ENCODE measurements around the gene CFAP45. TPM values are rescaled to one million over a fixed set of nuclear protein-coding genes. Genes with fewer than 3 reads are reported as not detected.

CFAP45 gene
- total RNA-seq, 2 experiments from 2014 or later = 1.0 to 1.3 TPM

DNA sequence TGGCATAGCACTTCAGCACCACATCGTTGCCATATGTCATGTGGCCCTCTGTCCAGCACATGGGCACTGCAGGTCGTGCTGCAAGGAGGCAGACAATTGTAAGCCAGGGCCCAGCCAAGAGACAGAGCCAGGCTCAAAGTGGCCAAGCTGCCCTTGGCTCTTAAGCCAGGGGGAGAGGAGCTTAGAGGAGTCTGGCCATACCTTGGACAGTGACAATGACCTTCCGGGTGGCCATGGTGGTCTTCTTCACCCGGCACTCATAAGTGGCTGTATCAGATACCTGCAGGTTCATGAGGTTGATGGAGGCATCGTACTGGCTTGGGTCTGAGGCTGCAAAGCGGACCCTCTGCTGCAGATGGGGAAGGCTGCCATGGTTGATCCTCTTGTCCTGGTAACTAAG is 42.1 kb downstream of the CFAP45 start:
- no peak overlapping the region for H3K27ac Mint-ChIP-seq
- H3K27me3 Mint-ChIP-seq = no peaks in the 10 kb centered on the region
- ChIA-PET POLR2A (no interaction called here), CTCF (interaction anchor here (0.8 kb wide), 1 partner anchor 37 kb away, joined by 3 read pairs; no protein-coding TSS in a partner anchor)
- DNase-seq = no peak
- no peak overlapping the region for H3K4me3 Mint-ChIP-seq
- no peaks in the 10 kb centered on the region for H3K9me3 Mint-ChIP-seq
- H3K4me1 Mint-ChIP-seq = peaks cover 10% of the 10 kb centered on the region
- H3K36me3 Mint-ChIP-seq (ENCODE audit: low read depth) = no peaks in the 10 kb centered on the region

DNA sequence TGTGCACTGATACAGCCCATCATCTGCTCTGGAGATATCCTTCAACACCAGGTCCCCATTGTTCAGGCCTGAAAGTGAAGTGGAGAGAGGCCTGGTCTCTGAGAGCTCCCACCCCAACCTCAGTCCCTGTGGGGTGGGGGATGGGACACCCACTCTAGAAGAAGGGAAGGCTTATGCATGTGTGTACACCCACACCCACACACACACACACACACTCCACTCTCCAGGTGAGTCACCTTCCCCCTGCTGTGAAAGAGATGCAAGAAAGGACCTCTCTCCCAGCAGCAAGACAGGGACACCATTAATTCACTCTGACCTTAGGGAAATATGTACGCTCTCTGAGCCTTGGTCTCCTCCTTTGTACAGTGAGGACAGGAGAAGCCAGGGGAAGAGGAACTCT is 43.4 kb downstream of the CFAP45 start:
- H3K4me3 Mint-ChIP-seq = peak overlapping the region; percentile 6
- DNase-seq = no peak
- no peaks in the 10 kb centered on the region for H3K9me3 Mint-ChIP-seq
- H3K4me1 Mint-ChIP-seq = peaks cover 10% of the 10 kb centered on the region
- H3K27ac Mint-ChIP-seq = no peak overlapping the region
- CTCF ChIA-PET = interaction anchor here (1.1 to 1.3 kb wide), 2 partner anchors 32 to 58 kb away, joined by 3 to 5 read pairs; no protein-coding TSS in a partner anchor
- POLR2A ChIA-PET = no interaction called here
- H3K36me3 Mint-ChIP-seq (ENCODE audit: low read depth) = no peaks in the 10 kb centered on the region
- no peaks in the 10 kb centered on the region for H3K27me3 Mint-ChIP-seq

DNA sequence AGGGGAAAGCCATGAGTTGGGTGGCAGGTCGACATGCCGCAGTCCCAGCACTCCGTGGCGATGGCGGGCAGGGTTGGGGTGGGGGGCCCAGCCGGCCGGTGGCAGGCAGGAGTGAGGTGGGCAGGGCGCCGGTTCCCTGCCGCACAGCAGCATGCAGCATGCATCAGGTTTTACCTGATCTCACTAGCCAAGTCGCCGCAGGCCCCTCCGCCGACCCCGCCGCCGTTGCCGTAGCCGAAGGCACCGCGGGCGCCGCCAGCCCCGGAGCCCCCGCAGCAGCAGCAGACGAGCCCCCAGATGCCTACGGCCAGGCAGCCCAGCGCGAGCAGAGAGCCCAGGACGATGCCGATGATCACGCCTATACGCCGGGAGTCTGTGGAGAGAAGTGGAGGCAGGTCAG is 44.3 kb downstream of the CFAP45 start:
- no peaks in the 10 kb centered on the region for H3K27me3 Mint-ChIP-seq
- H3K36me3 Mint-ChIP-seq (ENCODE audit: low read depth) = no peaks in the 10 kb centered on the region
- peaks cover 10% of the 10 kb centered on the region for H3K4me1 Mint-ChIP-seq
- no peak overlapping the region for H3K27ac Mint-ChIP-seq
- CTCF ChIA-PET = no interaction called here
- no peaks in the 10 kb centered on the region for H3K9me3 Mint-ChIP-seq
- DNase-seq = no peak
- peak overlapping the region; percentile 78 for H3K4me3 Mint-ChIP-seq
- POLR2A ChIA-PET = no interaction called here

DNA sequence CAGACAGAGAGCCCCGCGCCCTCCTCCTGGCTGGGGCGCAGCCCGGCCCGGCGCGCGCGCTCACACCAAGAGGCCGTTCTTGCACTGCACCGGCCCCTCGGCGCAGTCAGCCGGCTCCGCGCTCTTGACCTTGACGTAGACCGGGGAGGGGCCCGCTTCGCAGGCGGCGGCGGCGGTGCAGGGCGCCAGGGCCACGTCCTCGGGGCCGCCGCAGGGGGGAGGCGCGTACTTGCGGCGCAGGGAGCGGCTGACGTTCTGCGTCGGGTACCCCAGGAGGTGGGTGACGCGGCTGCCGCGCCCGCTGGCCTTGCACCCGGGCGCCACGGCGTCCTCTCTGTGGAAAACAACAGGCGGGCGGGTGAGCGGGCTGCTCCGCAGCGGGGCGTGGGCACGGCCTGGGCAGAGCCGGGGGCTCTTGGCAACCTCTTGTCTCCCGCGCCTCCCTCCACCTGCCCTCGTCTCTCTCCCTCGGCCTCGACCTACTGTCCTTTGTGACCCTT is 45.2 kb downstream of the CFAP45 start:
- ChIA-PET POLR2A (interaction anchor here (1.3 to 1.5 kb wide), 3 partner anchors 13 to 55 kb away, joined by 3 to 5 read pairs (median 4); partner anchors contain the start of gene SLAMF8), CTCF (interaction anchor here (1.1 to 4.5 kb wide), 2 partner anchors 35 to 56 kb away, joined by 5 to 21 read pairs; no protein-coding TSS in a partner anchor)

DNA sequence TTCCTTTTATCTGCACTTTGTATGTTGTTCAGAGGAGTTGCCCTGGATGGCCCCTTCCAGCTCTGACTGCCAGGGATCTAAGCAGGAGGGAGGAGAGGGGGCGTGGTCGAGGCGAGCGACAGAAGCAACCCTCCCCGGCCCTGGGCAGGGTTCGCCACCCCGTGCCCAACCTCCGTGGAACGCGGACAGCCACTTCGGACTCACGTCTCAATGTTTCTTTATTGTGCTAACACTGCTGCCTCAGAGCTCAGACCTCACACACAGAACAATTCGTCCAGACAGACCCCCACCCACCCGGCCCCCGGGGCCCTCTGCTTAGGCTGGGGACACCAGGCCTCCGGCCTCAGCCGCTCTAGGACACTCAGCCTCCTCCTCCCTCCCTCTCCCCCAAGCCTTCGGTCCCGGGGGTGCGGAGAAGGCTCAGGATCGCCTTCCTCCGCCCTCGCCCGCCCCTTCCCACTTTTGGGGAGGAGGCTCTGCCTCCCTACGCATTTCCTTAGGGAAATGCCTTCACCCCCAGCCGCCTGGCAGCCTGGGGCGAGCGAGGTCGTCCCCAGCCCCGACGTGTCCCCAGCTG is 45.8 kb downstream of the CFAP45 start:
- no peak for DNase-seq
- H3K36me3 Mint-ChIP-seq (ENCODE audit: low read depth) = no peaks in the 10 kb centered on the region
- H3K27me3 Mint-ChIP-seq = no peaks in the 10 kb centered on the region
- H3K4me3 Mint-ChIP-seq = peak overlapping the region; percentile 68
- no peaks in the 10 kb centered on the region for H3K9me3 Mint-ChIP-seq
- H3K4me1 Mint-ChIP-seq = peaks cover 10% of the 10 kb centered on the region
- CTCF ChIA-PET = interaction anchor here (0.8 to 4.5 kb wide), 5 partner anchors 10 to 64 kb away, joined by 3 to 21 read pairs (median 5); partner anchors contain the start of gene SLAMF8
- H3K27ac Mint-ChIP-seq = no peak overlapping the region
- POLR2A ChIA-PET = interaction anchor here (1.1 to 1.5 kb wide), 7 partner anchors 13 to 68 kb away, joined by 3 to 7 read pairs (median 4); partner anchors contain the start of gene SLAMF8

More for the DNA sequence above, 45.2 kb downstream of the CFAP45 start:
- Mint-ChIP-seq H3K9me3 (no peaks in the 10 kb centered on the region), H3K36me3 (ENCODE audit: low read depth) (no peaks in the 10 kb centered on the region), H3K27ac (peak overlapping the region; percentile 27), H3K27me3 (no peaks in the 10 kb centered on the region), H3K4me3 (peak overlapping the region; percentile 78), H3K4me1 (peaks cover 10% of the 10 kb centered on the region)
- DNase-seq = peak; percentile 82

DNA sequence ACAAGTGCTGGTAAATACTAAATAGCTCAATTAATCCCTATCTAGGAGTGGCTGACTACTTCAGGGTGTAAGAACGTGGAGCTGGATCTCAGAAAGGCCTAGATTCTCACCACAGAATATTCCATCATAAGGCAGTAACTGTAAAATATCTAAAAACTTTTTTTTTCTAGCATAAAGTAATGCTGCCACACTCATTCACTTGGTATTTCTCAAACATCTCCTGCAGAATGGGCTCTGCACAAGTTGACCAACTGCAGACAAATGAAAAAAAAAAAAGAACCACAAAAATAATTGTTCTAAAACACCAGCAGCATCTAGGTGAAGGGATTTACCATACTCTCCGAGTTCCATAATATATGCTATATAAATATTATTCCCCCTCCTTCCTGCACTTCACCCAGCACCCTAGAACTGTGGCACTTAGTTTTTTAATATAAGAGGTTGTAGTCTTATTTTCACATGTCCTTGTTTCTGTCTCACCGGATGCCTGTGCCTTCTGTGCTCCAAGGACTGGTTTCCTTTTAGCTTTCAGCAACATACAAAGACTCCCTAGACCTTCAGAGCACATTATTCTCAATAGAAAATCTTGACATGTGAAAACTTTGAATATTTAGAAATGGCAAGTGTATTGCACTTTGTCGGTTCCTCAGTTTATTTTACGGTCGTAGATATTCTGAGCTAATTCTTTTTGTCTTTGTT is 46.4 kb downstream of the CFAP45 start:
- Mint-ChIP-seq H3K27ac (no peak overlapping the region), H3K9me3 (no peaks in the 10 kb centered on the region), H3K27me3 (no peaks in the 10 kb centered on the region), H3K4me1 (peaks cover 10% of the 10 kb centered on the region), H3K36me3 (ENCODE audit: low read depth) (no peaks in the 10 kb centered on the region), H3K4me3 (peak overlapping the region; percentile 68)
- ChIA-PET POLR2A (interaction anchor here (1.1 to 1.5 kb wide), 7 partner anchors 12 to 69 kb away, joined by 3 to 7 read pairs (median 4); partner anchors contain the start of gene SLAMF8), CTCF (interaction anchor here (0.7 to 4.5 kb wide), 9 partner anchors 9 to 153 kb away, joined by 3 to 21 read pairs (median 4); partner anchors contain the start of gene SLAMF8)
- DNase-seq = no peak

DNA sequence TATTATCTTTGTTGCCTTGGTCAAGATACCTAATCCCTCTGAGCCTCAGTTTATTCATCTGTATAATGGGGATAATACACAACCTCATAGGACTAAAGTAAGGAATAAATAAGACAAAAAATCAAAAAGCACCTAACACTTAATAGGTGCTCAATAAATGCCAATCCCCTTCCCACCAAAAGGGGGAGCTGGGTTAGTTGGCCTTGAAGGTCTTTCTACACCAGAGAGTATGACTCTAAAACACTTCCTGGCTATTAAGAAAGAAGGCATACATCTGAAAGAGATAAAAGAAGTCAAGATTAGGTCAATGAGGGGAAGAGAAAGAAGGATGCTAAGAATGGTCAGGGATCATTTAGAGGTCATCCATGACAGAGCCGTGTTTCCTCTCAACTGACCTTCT is 48.6 kb downstream of the CFAP45 start:
- H3K27ac Mint-ChIP-seq = no peak overlapping the region
- POLR2A ChIA-PET = no interaction called here
- no peaks in the 10 kb centered on the region for H3K9me3 Mint-ChIP-seq

DNA sequence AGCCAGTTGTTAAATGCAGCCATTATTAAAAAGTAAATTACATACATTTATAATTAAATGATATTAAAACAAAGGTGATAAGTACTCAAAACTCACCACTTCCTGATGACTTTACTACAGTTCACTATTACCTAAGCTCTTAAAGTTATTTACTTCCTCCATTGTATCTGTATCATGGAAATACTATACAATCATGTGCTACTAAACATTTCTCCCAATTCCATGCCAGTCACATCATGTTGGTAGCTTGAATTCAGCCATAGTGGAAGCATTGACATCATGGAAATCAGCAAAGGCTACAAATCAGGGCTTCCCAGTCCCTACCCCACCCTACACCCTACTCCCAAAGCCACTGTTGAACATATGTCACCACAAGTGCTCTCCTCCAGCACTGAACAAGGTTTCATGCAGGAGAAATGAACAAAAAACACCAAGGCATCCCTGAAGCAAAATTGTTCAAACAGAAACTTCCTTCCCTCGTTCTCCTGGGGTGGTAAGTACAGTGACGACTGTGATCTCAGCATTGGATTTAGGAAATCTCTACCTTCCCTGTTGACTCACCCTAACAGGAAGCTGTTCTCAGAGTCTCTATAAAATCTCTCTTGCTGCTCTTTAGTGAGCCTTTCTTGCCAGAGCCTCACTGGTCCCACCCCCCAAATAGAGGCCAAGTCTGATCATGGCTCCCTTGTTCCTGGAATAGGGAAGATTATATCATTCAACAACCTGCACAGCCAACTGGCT is 50.2 kb downstream of the CFAP45 start:
- Mint-ChIP-seq H3K36me3 (ENCODE audit: low read depth) (no peaks in the 10 kb centered on the region), H3K9me3 (no peaks in the 10 kb centered on the region), H3K27ac (no peak overlapping the region), H3K4me1 (peaks cover 6% of the 10 kb centered on the region), H3K27me3 (no peaks in the 10 kb centered on the region), H3K4me3 (no peak overlapping the region)
- no peak for DNase-seq
- ChIA-PET POLR2A (no interaction called here), CTCF (interaction anchor here (1.2 kb wide), 1 partner anchor 51 kb away, joined by 6 read pairs; no protein-coding TSS in a partner anchor)

More for the DNA sequence above, 48.6 kb downstream of the CFAP45 start:
- peaks cover 10% of the 10 kb centered on the region for H3K4me1 Mint-ChIP-seq
- H3K36me3 Mint-ChIP-seq (ENCODE audit: low read depth) = no peaks in the 10 kb centered on the region
- CTCF ChIA-PET = interaction anchor here (0.8 to 4.5 kb wide), 5 partner anchors 24 to 156 kb away, joined by 4 to 21 read pairs (median 4); partner anchors contain the start of gene SLAMF8
- no peak for DNase-seq
- no peak overlapping the region for H3K4me3 Mint-ChIP-seq
- H3K27me3 Mint-ChIP-seq = no peaks in the 10 kb centered on the region

DNA sequence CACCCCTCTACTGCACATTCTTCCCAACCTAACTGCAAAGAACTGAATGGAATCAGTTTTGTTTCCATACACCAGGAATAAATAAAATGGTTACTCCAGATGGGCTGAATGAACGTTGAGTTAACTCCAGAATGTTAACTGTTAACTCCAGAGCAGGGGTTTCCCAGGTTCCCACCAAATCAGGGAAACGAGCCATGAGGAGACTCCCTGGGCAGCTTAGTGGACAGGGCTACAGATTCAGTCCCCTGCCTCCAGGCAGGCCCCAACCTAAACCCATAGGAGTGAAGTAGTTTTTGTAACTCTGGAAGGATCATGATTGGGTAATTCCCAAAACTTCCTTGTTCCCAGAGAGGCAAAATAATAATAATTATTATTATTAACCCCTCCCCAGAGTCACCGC is 51.6 kb downstream of the CFAP45 start:
- Mint-ChIP-seq H3K36me3 (ENCODE audit: low read depth) (no peaks in the 10 kb centered on the region), H3K4me1 (no peaks in the 10 kb centered on the region), H3K9me3 (no peaks in the 10 kb centered on the region), H3K27ac (no peak overlapping the region), H3K27me3 (peaks cover 12% of the 10 kb centered on the region), H3K4me3 (no peak overlapping the region)
- CTCF ChIA-PET = no interaction called here
- POLR2A ChIA-PET = no interaction called here
- no peak for DNase-seq

DNA sequence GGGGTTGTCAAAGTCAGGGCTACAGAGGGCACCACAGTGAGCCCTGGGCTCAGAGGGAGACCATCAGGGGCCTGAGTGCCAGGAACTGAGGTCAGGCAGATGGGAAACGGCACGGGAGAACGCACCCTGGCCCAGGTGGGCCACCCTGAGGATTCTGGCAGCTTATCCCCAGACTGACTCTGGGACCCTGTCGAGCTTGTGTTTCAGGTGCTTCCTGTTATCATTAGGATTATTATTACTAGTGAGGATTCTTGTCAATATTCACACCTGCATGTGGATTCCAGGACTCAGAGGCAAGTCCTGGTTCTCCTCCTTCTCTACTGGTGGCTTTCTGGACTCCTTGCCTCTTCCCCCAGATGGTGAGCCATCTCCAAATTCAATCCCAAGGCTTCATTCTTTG is 52.7 kb downstream of the CFAP45 start:
- H3K27me3 Mint-ChIP-seq = peaks cover 12% of the 10 kb centered on the region
- H3K27ac Mint-ChIP-seq = no peak overlapping the region
- no peaks in the 10 kb centered on the region for H3K9me3 Mint-ChIP-seq
- H3K4me1 Mint-ChIP-seq = no peaks in the 10 kb centered on the region
- no peak for DNase-seq
- ChIA-PET CTCF (no interaction called here), POLR2A (no interaction called here)
- no peak overlapping the region for H3K4me3 Mint-ChIP-seq
- no peaks in the 10 kb centered on the region for H3K36me3 Mint-ChIP-seq (ENCODE audit: low read depth)

DNA sequence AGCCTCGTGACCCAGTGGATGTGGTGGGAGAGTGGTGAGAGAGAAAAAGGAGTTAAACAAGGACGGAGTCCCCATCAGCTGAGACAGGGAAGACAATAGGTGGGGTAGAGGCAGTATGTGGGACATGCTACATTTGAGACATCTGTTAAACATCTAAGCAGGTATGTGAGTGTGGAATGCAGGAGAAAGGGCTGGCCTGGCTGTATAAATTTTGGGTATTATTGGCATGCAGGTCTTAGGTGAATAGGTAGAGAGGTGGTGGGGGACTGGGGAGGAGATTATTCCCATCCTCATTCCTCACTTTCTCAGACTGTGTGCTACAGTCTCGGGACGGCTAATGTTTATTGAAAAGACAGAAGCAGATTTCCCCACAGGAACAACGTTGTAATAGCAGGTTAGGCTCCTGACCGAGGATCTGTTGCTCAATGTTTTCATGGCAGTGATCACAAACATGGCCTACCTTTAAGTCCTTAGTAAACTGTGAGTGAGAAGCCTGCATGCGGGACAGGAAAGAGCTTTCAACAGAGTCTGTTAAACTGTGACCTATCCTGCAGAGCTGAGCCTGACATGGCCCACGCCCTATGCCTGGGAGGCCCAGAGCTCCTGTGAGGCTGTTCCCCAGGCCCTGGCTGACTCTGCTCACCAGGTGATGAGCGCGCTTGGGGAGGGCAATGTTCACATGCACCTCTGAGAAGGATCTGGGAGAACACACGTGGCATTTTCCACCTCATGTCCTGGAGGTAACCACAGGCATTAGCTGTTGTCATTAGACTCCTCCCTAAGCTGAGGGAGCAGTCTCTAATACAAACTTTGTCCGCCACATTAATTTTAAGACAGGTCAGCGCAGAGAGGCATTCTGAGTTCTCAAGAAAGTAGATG is 54.0 kb downstream of the CFAP45 start:
- Mint-ChIP-seq H3K27me3 (peaks cover 12% of the 10 kb centered on the region), H3K4me3 (no peak overlapping the region), H3K9me3 (no peaks in the 10 kb centered on the region), H3K4me1 (no peaks in the 10 kb centered on the region), H3K36me3 (ENCODE audit: low read depth) (no peaks in the 10 kb centered on the region), H3K27ac (no peak overlapping the region)
- DNase-seq = no peak
- ChIA-PET POLR2A (no interaction called here), CTCF (no interaction called here)

DNA sequence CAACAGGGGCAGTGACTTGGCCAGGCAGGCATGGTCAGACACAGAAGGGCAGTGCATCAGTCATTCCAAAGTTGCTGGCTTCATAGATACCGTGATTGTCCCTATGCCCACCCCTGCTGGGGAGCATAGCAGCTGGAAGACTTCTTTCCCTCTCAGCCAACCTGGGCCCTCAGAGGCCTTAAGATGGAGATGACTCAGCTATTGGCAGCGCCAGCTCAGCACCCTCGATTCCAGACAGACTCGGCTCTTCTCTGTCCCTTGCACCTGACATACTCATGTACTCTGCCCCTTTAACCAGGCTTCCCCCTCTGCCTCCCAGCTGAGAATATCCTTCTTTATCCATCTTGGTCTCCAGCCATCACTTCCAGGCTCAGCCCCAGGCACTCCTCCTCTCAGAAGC is 56.5 kb downstream of the CFAP45 start:
- POLR2A ChIA-PET = no interaction called here
- Mint-ChIP-seq H3K27ac (no peak overlapping the region), H3K9me3 (no peaks in the 10 kb centered on the region), H3K4me1 (peaks cover 5% of the 10 kb centered on the region), H3K4me3 (no peak overlapping the region), H3K27me3 (peaks cover 12% of the 10 kb centered on the region), H3K36me3 (ENCODE audit: low read depth) (no peaks in the 10 kb centered on the region)
- DNase-seq = no peak
- CTCF ChIA-PET = interaction anchor here (1.0 kb wide), 1 partner anchor 9 kb away, joined by 4 read pairs; no protein-coding TSS in a partner anchor

All from activated CD4-positive, alpha-beta memory T cell treated with anti-CD3 and anti-CD28 coated beads, Interleukin-2, amount 10 ng/mL, durations not matched to agents 7 days and 5 days (primary cell).